HepG2 (cell line): ENCODE data around the gene HSP90AB1. TPM values are rescaled to one million over a fixed set of nuclear protein-coding genes. Genes with fewer than 3 reads are reported as not detected.

ENCODE experiments used
- ATAD3A ChIP-seq: sonication (generic); formaldehyde crosslinking; IDR thresholded peaks from 2 replicates; pipeline ENCODE4 v1.4.0; 2020; ENCODE audit warnings: missing genetic modification reagents
- EEA1 ChIP-seq: sonication (generic); formaldehyde crosslinking; IDR thresholded peaks from 2 replicates; pipeline ENCODE4 v1.5.1; 2020; ENCODE audit warnings: mild to moderate bottlenecking, missing genetic modification reagents, borderline replicate concordance
- FOXK1 ChIP-seq: sonication (generic); formaldehyde crosslinking; IDR thresholded peaks from 2 replicates; pipeline ENCODE4 v1.4.0; 2020; ENCODE audit warnings: low read depth, missing genetic modification reagents, borderline replicate concordance
- MTF1 ChIP-seq: sonication (generic); formaldehyde crosslinking; IDR thresholded peaks from 2 replicates; pipeline ENCODE4 v1.5.0; 2020; ENCODE audit warnings: missing genetic modification reagents
- NFRKB ChIP-seq: fragments of 450-650 bp; IDR thresholded peaks from 2 replicates; pipeline ENCODE4 v1.6.1; 2017
- POLR2AphosphoS2 ChIP-seq: IDR thresholded peaks from 2 replicates; pipeline ENCODE4 v1.6.1; 2011; ENCODE audit warnings: low read depth, low read length, improper control_type of control experiment
- SMAD1 ChIP-seq: sonication (generic); formaldehyde crosslinking; IDR thresholded peaks from 2 replicates; pipeline ENCODE4 v1.4.0; 2020; ENCODE audit warnings: missing genetic modification reagents, low read depth, mild to moderate bottlenecking, borderline replicate concordance
- ZNF484 ChIP-seq: sonication (generic); formaldehyde crosslinking; IDR thresholded peaks from 2 replicates; pipeline ENCODE4 v1.5.1; 2020; ENCODE audit warnings: mild to moderate bottlenecking, low read depth, missing genetic modification reagents, borderline replicate concordance
- ZNF672 ChIP-seq: sonication (generic); formaldehyde crosslinking; IDR thresholded peaks from 2 replicates; pipeline ENCODE4 v1.8.1; 2022; ENCODE audit warnings: missing genetic modification reagents
- polyA plus RNA-seq, 8 experiments: library from polyadenylated mRNA; depleted of rRNA in 3 of 8; stranded (reverse) in 7 of 8; unstranded in 1 of 8; fragments of >200 nt; fragmentation: Illumina TruSeq in 4 of 8; extraction: Trizol in 4 of 8; gene quantifications; 2 replicates each; pipeline versions ENCODE4 v1.2.1 to v1.2.3, GENCODE V29; 2011 to 2016; ENCODE audit warnings: low read depth in 4 of 8, missing spikeins in 1 of 8, mixed read lengths in 1 of 8; ENCODE audit not compliant: insufficient read depth in 1 of 8
- total RNA-seq, 5 experiments: library from RNA; depleted of rRNA; stranded (reverse); fragments of >200 nt; fragmentation: Illumina TruSeq; extraction: Trizol; gene quantifications; 2 replicates each; pipeline ENCODE4 v1.2.3, GENCODE V29; 2016; ENCODE audit warnings: low read depth in 1 of 5
- TF ChIP-seq, protein P1 (sequence below): sonication (generic); formaldehyde crosslinking; IDR thresholded peaks from 2 replicates; pipeline ENCODE4 v1.4.0; 2020; ENCODE audit warnings: missing genetic modification reagents
- TF ChIP-seq, protein P2 (sequence below): sonication (generic); formaldehyde crosslinking; IDR thresholded peaks from 2 replicates; pipeline ENCODE4 v1.5.1; 2020; ENCODE audit warnings: mild to moderate bottlenecking, missing genetic modification reagents, moderate library complexity
- TF ChIP-seq, protein P3 (sequence below): IDR thresholded peaks from 2 replicates; pipeline ENCODE4 v1.6.1; 2012; ENCODE audit warnings: low read depth, low read length, improper control_type of control experiment
- TF ChIP-seq, protein P4 (sequence below): sonication (generic); formaldehyde crosslinking; IDR thresholded peaks from 2 replicates; pipeline ENCODE4 v1.5.0; 2020; ENCODE audit warnings: mild to moderate bottlenecking, missing genetic modification reagents
- TF ChIP-seq, protein P5 (sequence below): sonication (generic); formaldehyde crosslinking; IDR thresholded peaks from 2 replicates; pipeline ENCODE4 v1.4.0; 2020; ENCODE audit warnings: missing genetic modification reagents, borderline replicate concordance

Gene HSP90AB1
- total and polyA plus RNA-seq, 2 of the 13 experiments (the other 11 are each of a cell fraction or from before 2014, with no cell fraction given) = 1,325 to 1,472 TPM

DNA sequence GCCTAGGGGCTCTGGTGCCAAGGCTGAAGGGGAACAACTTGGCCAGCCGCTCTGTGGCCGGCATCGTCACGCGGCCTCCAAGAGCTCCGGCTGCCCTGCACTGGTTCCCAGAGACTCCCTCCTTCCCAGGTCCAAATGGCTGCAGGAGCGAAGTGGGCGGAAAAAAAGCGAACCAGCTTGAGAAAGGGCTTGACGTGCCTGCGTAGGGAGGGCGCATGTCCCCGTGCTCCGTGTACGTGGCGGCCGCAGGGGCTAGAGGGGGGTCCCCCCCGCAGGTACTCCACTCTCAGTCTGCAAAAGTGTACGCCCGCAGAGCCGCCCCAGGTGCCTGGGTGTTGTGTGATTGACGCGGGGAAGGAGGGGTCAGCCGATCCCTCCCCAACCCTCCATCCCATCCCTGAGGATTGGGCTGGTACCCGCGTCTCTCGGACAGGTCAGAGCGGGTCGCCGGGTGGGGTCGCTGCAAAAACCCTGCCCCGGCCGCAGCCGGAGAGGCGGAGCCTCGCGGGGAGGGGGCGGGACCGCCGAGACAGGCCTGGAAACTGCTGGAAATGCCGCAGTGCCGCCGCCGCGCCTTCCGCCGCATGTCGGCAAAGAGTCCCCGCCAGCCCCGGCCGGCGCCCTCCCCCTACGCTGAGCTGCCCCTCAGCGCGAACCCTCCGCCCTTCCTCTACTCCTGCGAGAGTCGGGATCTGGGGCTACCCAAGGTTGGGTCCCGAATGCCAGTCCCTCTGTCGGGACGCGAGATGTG is 814 bp upstream of the HSP90AB1 start (continued):
- TF ChIP-seq, protein P1, sequence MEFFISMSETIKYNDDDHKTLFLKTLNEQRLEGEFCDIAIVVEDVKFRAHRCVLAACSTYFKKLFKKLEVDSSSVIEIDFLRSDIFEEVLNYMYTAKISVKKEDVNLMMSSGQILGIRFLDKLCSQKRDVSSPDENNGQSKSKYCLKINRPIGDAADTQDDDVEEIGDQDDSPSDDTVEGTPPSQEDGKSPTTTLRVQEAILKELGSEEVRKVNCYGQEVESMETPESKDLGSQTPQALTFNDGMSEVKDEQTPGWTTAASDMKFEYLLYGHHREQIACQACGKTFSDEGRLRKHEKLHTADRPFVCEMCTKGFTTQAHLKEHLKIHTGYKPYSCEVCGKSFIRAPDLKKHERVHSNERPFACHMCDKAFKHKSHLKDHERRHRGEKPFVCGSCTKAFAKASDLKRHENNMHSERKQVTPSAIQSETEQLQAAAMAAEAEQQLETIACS = peak; percentile 9; the same call in 1 of the 2 replicates
- no peak for TF ChIP-seq NFRKB
- 0 out of 2 replicates have a peak, but pooled peaks have one; percentile 77 for TF ChIP-seq ZNF672 (CRISPR knock-in tag)
- no peak for TF ChIP-seq POLR2AphosphoS2
- peak; percentile 72 for TF ChIP-seq SMAD1 (CRISPR knock-in tag)
- peak; percentile 86 for TF ChIP-seq FOXK1 (CRISPR knock-in tag)
- no peak for TF ChIP-seq ATAD3A (CRISPR knock-in tag)
- TF ChIP-seq ZNF484 = no peak
- TF ChIP-seq, protein P2, sequence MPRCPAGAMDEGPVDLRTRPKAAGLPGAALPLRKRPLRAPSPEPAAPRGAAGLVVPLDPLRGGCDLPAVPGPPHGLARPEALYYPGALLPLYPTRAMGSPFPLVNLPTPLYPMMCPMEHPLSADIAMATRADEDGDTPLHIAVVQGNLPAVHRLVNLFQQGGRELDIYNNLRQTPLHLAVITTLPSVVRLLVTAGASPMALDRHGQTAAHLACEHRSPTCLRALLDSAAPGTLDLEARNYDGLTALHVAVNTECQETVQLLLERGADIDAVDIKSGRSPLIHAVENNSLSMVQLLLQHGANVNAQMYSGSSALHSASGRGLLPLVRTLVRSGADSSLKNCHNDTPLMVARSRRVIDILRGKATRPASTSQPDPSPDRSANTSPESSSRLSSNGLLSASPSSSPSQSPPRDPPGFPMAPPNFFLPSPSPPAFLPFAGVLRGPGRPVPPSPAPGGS (CRISPR knock-in tag) = peak; percentile 98
- TF ChIP-seq, protein P3, sequence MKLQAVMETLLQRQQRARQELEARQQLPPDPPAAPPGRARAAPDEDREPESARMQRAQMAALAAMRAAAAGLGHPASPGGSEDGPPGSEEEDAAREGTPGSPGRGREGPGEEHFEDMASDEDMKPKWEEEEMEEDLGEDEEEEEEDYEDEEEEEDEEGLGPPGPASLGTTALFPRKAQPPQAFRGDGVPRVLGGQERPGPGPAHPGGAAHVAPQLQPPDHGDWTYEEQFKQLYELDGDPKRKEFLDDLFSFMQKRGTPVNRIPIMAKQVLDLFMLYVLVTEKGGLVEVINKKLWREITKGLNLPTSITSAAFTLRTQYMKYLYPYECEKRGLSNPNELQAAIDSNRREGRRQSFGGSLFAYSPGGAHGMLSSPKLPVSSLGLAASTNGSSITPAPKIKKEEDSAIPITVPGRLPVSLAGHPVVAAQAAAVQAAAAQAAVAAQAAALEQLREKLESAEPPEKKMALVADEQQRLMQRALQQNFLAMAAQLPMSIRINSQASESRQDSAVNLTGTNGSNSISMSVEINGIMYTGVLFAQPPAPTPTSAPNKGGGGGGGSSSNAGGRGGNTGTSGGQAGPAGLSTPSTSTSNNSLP = peak; percentile 60
- 0 out of 2 replicates have a peak, but pooled peaks have one; percentile 88 for TF ChIP-seq EEA1 (CRISPR knock-in tag)
- no peak for TF ChIP-seq MTF1 (CRISPR knock-in tag)
- TF ChIP-seq, protein P4, sequence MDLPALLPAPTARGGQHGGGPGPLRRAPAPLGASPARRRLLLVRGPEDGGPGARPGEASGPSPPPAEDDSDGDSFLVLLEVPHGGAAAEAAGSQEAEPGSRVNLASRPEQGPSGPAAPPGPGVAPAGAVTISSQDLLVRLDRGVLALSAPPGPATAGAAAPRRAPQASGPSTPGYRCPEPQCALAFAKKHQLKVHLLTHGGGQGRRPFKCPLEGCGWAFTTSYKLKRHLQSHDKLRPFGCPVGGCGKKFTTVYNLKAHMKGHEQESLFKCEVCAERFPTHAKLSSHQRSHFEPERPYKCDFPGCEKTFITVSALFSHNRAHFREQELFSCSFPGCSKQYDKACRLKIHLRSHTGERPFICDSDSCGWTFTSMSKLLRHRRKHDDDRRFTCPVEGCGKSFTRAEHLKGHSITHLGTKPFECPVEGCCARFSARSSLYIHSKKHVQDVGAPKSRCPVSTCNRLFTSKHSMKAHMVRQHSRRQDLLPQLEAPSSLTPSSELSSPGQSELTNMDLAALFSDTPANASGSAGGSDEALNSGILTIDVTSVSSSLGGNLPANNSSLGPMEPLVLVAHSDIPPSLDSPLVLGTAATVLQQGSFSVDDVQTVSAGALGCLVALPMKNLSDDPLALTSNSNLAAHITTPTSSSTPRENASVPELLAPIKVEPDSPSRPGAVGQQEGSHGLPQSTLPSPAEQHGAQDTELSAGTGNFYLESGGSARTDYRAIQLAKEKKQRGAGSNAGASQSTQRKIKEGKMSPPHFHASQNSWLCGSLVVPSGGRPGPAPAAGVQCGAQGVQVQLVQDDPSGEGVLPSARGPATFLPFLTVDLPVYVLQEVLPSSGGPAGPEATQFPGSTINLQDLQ (CRISPR knock-in tag) = 0 out of 2 replicates have a peak, but pooled peaks have one; percentile 8
- TF ChIP-seq, protein P5, sequence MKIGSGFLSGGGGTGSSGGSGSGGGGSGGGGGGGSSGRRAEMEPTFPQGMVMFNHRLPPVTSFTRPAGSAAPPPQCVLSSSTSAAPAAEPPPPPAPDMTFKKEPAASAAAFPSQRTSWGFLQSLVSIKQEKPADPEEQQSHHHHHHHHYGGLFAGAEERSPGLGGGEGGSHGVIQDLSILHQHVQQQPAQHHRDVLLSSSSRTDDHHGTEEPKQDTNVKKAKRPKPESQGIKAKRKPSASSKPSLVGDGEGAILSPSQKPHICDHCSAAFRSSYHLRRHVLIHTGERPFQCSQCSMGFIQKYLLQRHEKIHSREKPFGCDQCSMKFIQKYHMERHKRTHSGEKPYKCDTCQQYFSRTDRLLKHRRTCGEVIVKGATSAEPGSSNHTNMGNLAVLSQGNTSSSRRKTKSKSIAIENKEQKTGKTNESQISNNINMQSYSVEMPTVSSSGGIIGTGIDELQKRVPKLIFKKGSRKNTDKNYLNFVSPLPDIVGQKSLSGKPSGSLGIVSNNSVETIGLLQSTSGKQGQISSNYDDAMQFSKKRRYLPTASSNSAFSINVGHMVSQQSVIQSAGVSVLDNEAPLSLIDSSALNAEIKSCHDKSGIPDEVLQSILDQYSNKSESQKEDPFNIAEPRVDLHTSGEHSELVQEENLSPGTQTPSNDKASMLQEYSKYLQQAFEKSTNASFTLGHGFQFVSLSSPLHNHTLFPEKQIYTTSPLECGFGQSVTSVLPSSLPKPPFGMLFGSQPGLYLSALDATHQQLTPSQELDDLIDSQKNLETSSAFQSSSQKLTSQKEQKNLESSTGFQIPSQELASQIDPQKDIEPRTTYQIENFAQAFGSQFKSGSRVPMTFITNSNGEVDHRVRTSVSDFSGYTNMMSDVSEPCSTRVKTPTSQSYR (CRISPR knock-in tag) = peak; percentile 91
